Measurements from ENCODE around the gene DNAJC28.

DNA sequence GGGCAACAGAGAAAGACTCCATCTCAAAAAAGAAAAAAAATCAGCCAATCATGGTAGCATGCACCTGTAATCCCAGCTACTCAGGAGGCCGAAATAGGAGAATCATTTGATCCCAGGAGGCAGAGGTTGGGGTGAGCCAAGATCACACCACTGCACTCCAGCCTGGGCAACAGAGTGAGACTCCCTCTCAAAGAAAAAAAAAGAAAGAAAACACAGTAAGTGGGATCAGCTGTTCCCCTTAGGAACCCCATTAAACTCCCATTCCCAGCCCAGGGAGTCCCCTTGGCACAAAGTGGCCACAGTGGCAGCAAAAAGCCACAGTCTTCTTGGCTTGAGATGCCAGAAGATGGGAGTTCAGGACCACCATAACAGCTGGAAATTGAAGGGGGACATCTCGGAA lies 20.8 kb downstream of the DNAJC28 start:
- TF ChIP-seq POLR2A (IDR thresholded peaks at IDR 0.05) (no peak), POLR2AphosphoS5 (IDR thresholded peaks at IDR 0.05) (no peak)
- TF ChIP-seq, protein P1, sequence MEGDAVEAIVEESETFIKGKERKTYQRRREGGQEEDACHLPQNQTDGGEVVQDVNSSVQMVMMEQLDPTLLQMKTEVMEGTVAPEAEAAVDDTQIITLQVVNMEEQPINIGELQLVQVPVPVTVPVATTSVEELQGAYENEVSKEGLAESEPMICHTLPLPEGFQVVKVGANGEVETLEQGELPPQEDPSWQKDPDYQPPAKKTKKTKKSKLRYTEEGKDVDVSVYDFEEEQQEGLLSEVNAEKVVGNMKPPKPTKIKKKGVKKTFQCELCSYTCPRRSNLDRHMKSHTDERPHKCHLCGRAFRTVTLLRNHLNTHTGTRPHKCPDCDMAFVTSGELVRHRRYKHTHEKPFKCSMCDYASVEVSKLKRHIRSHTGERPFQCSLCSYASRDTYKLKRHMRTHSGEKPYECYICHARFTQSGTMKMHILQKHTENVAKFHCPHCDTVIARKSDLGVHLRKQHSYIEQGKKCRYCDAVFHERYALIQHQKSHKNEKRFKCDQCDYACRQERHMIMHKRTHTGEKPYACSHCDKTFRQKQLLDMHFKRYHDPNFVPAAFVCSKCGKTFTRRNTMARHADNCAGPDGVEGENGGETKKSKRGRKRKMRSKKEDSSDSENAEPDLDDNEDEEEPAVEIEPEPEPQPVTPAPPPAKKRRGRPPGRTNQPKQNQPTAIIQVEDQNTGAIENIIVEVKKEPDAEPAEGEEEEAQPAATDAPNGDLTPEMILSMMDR (IDR thresholded peaks at IDR 0.05): no peak

All from sigmoid colon (tissue), 4 donors.